GM13976 (cell line): ENCODE data around the gene COQ5.
A peak's percentile ranks its signal among the peaks of the same experiment; 100 is the strongest.

Experiments
- DNase-seq: peaks from one replicate; pipeline ENCODE4 v3.0.0; 2012; ENCODE audit warnings: low spot score
- CTCF ChIP-seq: IDR thresholded peaks from 2 replicates; pipeline ENCODE4 v1.5.1; 2012; ENCODE audit warnings: borderline replicate concordance, mild to moderate bottlenecking; ENCODE audit not compliant: insufficient read depth; ENCODE audit errors: extremely low read depth, missing control alignments, control extremely low read depth
- in situ Hi-C: fragments of 300-500 bp; cut with MboI; formaldehyde crosslinking; loops from one replicate; pipeline ENCODE4 v1.12.0; 2022; ENCODE audit warnings: low sequenced_read_pairs, mixed read lengths, inconsistent platforms; ENCODE audit not compliant: unreplicated experiment

Gene COQ5, protein sequence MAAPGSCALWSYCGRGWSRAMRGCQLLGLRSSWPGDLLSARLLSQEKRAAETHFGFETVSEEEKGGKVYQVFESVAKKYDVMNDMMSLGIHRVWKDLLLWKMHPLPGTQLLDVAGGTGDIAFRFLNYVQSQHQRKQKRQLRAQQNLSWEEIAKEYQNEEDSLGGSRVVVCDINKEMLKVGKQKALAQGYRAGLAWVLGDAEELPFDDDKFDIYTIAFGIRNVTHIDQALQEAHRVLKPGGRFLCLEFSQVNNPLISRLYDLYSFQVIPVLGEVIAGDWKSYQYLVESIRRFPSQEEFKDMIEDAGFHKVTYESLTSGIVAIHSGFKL

GRCh38 chr12:120528861-120529525, at the start of gene COQ5:
COQ5 (minus strand) TSS chr12:120529158; CDS start chr12:120529141, 17 bp downstream.
- no peak for TF ChIP-seq CTCF
- peak; percentile 90 for DNase-seq
- in situ Hi-C loops, result no loop called here

DNA sequence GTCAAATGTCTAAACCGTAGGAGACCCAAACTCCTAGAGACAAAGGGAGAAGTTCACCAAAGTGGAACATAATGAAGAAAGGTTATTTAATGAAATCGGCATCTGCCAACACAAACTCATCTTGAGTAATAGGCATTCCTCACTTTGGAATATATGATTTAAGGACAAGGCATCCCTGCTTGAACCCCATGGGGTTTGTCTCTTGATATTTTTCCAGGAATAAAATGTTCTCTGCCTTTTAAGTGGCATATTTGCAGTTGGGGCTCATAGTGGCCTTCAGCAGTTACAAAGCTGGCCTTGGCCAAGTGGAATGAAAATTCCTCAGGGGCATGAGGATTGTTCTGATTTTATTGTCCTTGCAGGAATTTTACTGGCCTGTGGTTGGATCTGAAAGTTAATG, 45.1 kb upstream of the COQ5 start:
- in situ Hi-C loops, result no loop called here
- no peak for TF ChIP-seq CTCF
- DNase-seq, result no peak

- in situ Hi-C loops, result no loop called here
- DNase-seq, result no peak
- no peak for TF ChIP-seq CTCF
Observed at GRCh38 chr12:120573560-120573959, 44.6 kb upstream of the COQ5 start.

- no peak for DNase-seq
- TF ChIP-seq CTCF, result no peak
- in situ Hi-C loops, result no loop called here
Observed at GRCh38 chr12:120571299-120571698, 42.3 kb upstream of the COQ5 start.

DNA sequence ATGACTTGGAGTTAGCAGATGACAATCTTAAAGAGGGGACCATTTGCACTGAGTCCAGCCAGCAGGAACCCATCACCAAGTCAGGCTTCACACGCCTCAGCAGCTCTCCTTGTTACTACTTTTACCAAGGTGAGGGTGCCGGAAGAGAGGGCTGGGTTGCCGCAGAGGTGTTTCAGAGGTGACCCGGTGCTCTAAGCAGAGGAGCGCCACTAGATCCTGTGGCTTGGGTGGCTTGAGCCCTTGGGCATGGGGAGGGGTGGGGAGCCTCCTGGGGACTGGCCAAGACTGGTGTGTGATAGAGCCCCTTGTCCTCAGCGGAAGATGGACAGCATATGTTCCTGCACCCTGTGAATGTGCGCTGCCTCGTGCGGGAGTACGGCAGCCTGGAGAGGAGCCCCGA, 34.5 kb upstream of the COQ5 start:
- TF ChIP-seq CTCF, result no peak
- no peak for DNase-seq
- in situ Hi-C loops, result no loop called here

DNA sequence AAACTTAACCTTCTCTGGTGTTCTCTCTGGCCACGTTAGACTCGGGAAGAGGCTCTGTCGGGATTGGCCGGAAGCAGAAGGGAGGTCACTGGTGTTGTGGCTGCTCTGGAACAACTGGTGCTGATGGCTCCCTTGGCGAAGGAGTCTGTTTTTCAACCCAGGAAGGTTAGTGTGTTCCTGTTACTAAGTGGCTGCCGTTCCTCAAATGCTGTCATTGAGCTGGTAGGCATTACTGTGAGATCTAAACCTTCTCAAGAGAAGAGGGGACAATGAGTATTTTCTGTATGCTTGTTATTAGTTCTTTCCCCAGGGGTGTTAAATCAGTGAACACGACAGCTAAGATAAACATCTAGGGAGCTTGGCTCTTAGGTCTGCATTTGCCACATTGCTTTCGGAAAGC, 33.9 kb upstream of the COQ5 start:
- in situ Hi-C loops, result no loop called here
- no peak for DNase-seq
- no peak for TF ChIP-seq CTCF
